ENCODE results near the gene FITM2.

- no peak for TF ChIP-seq CTCF (IDR thresholded peaks at IDR 0.05; ENCODE audit: poor library complexity)
- TF ChIP-seq EZH2 (IDR thresholded peaks at IDR 0.05; ENCODE audit: borderline replicate concordance) = no peak
Observed at GRCh38 chr20:44282192-44282591, 28.8 kb downstream of the FITM2 start.

All from hepatocyte (in vitro differentiated cells).